ENCODE results near the gene NETO2.

- TF ChIP-seq CTCF (conservative IDR thresholded peaks at IDR 0.05), result no peak
- TF ChIP-seq EZH2 (IDR thresholded peaks at IDR 0.05; ENCODE audit: low read depth), result no peak
These were observed 30.6 kb downstream of the NETO2 start for GRCh38 chr16:47113130-47113529.

Measured in PC-9 (cell line).